Heart left ventricle (tissue), 16 donors: ENCODE data around the gene CIT. TPM values are rescaled to one million over a fixed set of nuclear protein-coding genes. Genes with fewer than 3 reads are reported as not detected.
A peak's percentile ranks its signal among the peaks of the same experiment; 100 is the strongest.
"Not testable (repeated sequence)": the region's sequence is repeated elsewhere in the genome, so short reads cannot be mapped to it uniquely, and the experiment has no call there.

Experiments used
- ATAC-seq, 4 donors: fragments of 200-7000 bp; cut with Tn5 transposase; one replicate each; pipeline ENCODE4 v1.9.1; 2020 to 2022; ENCODE audit warnings: moderate library complexity in 4 of 4, mild to moderate bottlenecking in 3 of 4, moderate number of reproducible peaks in 1 of 4
- DNase-seq, 5 donors: peaks; one replicate each; pipeline ENCODE4 v3.0.0-alpha.2; 2020
- H3K27ac ChIP-seq, 12 donors: fragments of 200-600 bp; sonication (generic) in 4 of 12; one replicate each; pipeline versions ENCODE4 v1.5.0 to v1.8.0; 2016 to 2022; ENCODE audit warnings: mild to moderate bottlenecking in 2 of 12
- H3K27me3 ChIP-seq, 9 donors: fragments of 200-600 bp; sonication (generic) in 2 of 9; one replicate each; pipeline versions ENCODE4 v1.5.1 to v1.8.0; 2016 to 2022; ENCODE audit warnings: mild to moderate bottlenecking in 3 of 9
- H3K36me3 ChIP-seq, 9 donors: fragments of 200-600 bp; sonication (generic) in 2 of 9; one replicate each; pipeline versions ENCODE4 v1.5.0 to v1.8.0; 2018 to 2022; ENCODE audit warnings: mild to moderate bottlenecking in 2 of 9
- H3K4me1 ChIP-seq, 12 donors: fragments of 200-600 bp; sonication (generic) in 4 of 12; one replicate each; pipeline versions ENCODE4 v1.5.0 to v1.8.0; 2016 to 2022; ENCODE audit warnings: mild to moderate bottlenecking in 3 of 12
- H3K4me3 ChIP-seq, 12 donors: fragments of 200-600 bp; sonication (generic) in 4 of 12; one replicate each; pipeline versions ENCODE4 v1.5.0 to v1.8.0; 2017 to 2022; ENCODE audit warnings: mild to moderate bottlenecking in 9 of 12, moderate library complexity in 4 of 12
- H3K9me3 ChIP-seq, 12 donors: fragments of 200-600 bp; sonication (generic) in 4 of 12; one replicate each; pipeline versions ENCODE4 v1.5.0 to v1.8.0; 2016 to 2022; ENCODE audit warnings: mild to moderate bottlenecking in 1 of 12
- CTCF ChIP-seq, 12 donors: fragments of 200-600 bp; sonication (generic) in 4 of 12; IDR thresholded peaks; one replicate each; pipeline versions ENCODE4 v1.5.0 to v1.8.0; 2018 to 2022; ENCODE audit warnings: antibody characterized with exemption in 12 of 12, mild to moderate bottlenecking in 5 of 12
- POLR2A ChIP-seq, 2 donors: fragments of 450-650 bp; IDR thresholded peaks; one replicate each; pipeline ENCODE4 v1.6.1; 2017; ENCODE audit warnings: antibody characterized with exemption in 2 of 2, mild to moderate bottlenecking in 2 of 2, moderate library complexity in 2 of 2
- WGBS, 4 donors: extraction: QIAGEN DNeasy Blood & Tissue Kit in 2 of 4; methylation state at CpG; one replicate each; pipeline versions ENCODE4 v1.1.5 to v1.1.7; 2013 to 2018; 5-methylcytosine and 5-hydroxymethylcytosine counted together
- intact Hi-C, 10 donors: fragments of 100-400 bp; cut with DNase I; formaldehyde crosslinking; loops; one replicate each; pipeline versions ENCODE4 v1.11.1 to v1.14.2; 2022
- polyA plus RNA-seq, 2 donors: library from polyadenylated mRNA; stranded (reverse); fragments of 200-250 nt; gene quantifications; one replicate each; pipeline ENCODE4 v1.2.3, GENCODE V29; 2013
- total RNA-seq, 9 donors: library from RNA; depleted of rRNA in 2 of 9; stranded (reverse); fragments of >200 nt in 2 of 9; fragmentation: NEBNext Ultra II Directional in 3 of 9; extraction: Animal tissue kit (Norgen Biotek cat#: 25700) in 3 of 9; gene quantifications; one replicate each; pipeline versions ENCODE4 v1.1.0 to v1.2.4, GENCODE V29; 2016 to 2023
- donor health status: ischemic (EF 13 %, LVEDD 7.1; RV severe dilation, severe dysfunction).
- donor health status: healthy with polysubstance abuse.
- donor health status: DM: no; HTN: yes; CAD: no.
- donor health status: DM: no; HTN: no; CAD: no.
- donor health status: ischemic (EF 25% LVEDD 6.9; RV normal size, moderate dysfunction).
- donor health status: ischemic (EF 25% LVEDD 5.7; RV mildly dilated, moderate dysfunction).
- donor health status: healthy.
- donor health status: DM: yes; HTN: yes; CAD: no.
- donor health status: ischemic (EF 35%, LVEDD 5.7; RV mildly dilated, moderate dysfunction).
- donor health status: nonischemic (EF 11% LVEDD 7.7; RV severe dilation, severe dysfunction).
- donor health status: DM: yes; HTN: yes; CAD: no.
- donor health status: PGD.
- donor health status: ischemic (EF 29% LVEDD 5.4; RV normal size, mild dysfunction).
- donor health status: nonischemic (EF 23%, LVEDD 6.1; RV moderate dilation, normal function).

The CIT gene
- total and polyA plus RNA-seq, 11 donors = 0.26 to 8.1 (median 1.9) TPM

GRCh38 chr12:119659289-119659897 lies 217.7 kb downstream of the CIT start:
- intact Hi-C loops = loop anchor here in 3 of 10 donors (2.0 to 10.0 kb wide), 5 partner anchors 121 to 245 kb away; no protein-coding TSS in a partner anchor
- DNase-seq (no peak), ATAC-seq (no peak)
- Histone ChIP-seq H3K4me3 (no peak overlapping the region), H3K4me1 (no peaks in the 10 kb centered on the region), H3K9me3 (peaks cover 0 to 4% (median under 1%) of the 10 kb centered on the region in 12 donors), H3K27ac (no peak overlapping the region), H3K27me3 (no peaks in the 10 kb centered on the region), H3K36me3 (no peaks in the 10 kb centered on the region)
- WGBS, 4 donors = 41 to 48% (median 46%) methylated on average over 6 of the region's 6 CpGs
- TF ChIP-seq CTCF (IDR thresholded peaks at IDR 0.05) (peak; percentile 85 to 98 (median 90)), POLR2A (IDR thresholded peaks at IDR 0.05) (no peak)

- H3K4me3 ChIP-seq, H3K27ac ChIP-seq, H3K4me1 ChIP-seq, ATAC-seq, H3K27me3 ChIP-seq, DNase-seq, H3K36me3 ChIP-seq: not testable (repeated sequence)
- peaks cover 0 to 17% (median 11%) of the 10 kb centered on the region in 12 donors for H3K9me3 ChIP-seq
- TF ChIP-seq CTCF (IDR thresholded peaks at IDR 0.05) = peak in 3 of 12 donors; percentile 14 to 23 (median 20)
- intact Hi-C loops = loop anchor here in 3 of 10 donors (2.0 to 10.0 kb wide), 5 partner anchors 123 to 247 kb away; no protein-coding TSS in a partner anchor
- 82 to 93% (median 90%) methylated on average over 6 of the region's 6 CpGs for WGBS, 4 donors
Observed at GRCh38 chr12:119658166-119658565, 219.0 kb downstream of the CIT start.

GRCh38 chr12:119657001-119657400 lies 220.1 kb downstream of the CIT start:
- peaks cover 0 to 28% (median 17%) of the 10 kb centered on the region in 12 donors for H3K9me3 ChIP-seq
- not testable (repeated sequence) for H3K27ac ChIP-seq, DNase-seq, H3K4me3 ChIP-seq, H3K36me3 ChIP-seq, H3K27me3 ChIP-seq, H3K4me1 ChIP-seq, ATAC-seq
- 79 to 95% (median 84%) methylated on average over 2 of the region's 2 CpGs for WGBS, 4 donors
- intact Hi-C loops = loop anchor here in 3 of 10 donors (5.0 to 10.0 kb wide), 4 partner anchors 125 to 248 kb away; no protein-coding TSS in a partner anchor

- H3K27me3 ChIP-seq = no peaks in the 10 kb centered on the region
- DNase-seq (no peak), ATAC-seq (no peak)
- H3K4me3 ChIP-seq = no peak overlapping the region
- H3K4me1 ChIP-seq = no peaks in the 10 kb centered on the region
- TF ChIP-seq POLR2A (IDR thresholded peaks at IDR 0.05) = no peak
- TF ChIP-seq CTCF (IDR thresholded peaks at IDR 0.05) = no peak
- no peaks in the 10 kb centered on the region for H3K36me3 ChIP-seq
- H3K9me3 ChIP-seq = peaks cover 0 to 29% (median 17%) of the 10 kb centered on the region in 12 donors
- intact Hi-C loops = loop anchor here in 1 of 10 donors (10.0 kb wide), 1 partner anchor 252 kb away; no protein-coding TSS in a partner anchor
- H3K27ac ChIP-seq = no peak overlapping the region
- WGBS, 4 donors = 65 to 81% (median 79%) methylated on average over 3 of the region's 3 CpGs
Observed at GRCh38 chr12:119652665-119653064, 224.5 kb downstream of the CIT start.
